Spleen (tissue), 11 donors: ENCODE measurements around the gene MEI4. TPM values are rescaled to one million over a fixed set of nuclear protein-coding genes. Genes with fewer than 3 reads are reported as not detected.

ENCODE experiments used
- DNase-seq: peaks from one replicate; pipeline ENCODE4 v3.0.0-alpha.2; 2020
- H3K27ac ChIP-seq, 8 donors: fragments of 200-600 bp; sonication (generic) in 7 of 8; 1 replicate in 4 of 8; 2 replicates in 4 of 8; pipeline versions ENCODE4 v1.5.0 to v1.8.0; 2016 to 2021; ENCODE audit warnings: inconsistent platforms in 4 of 8, mild to moderate bottlenecking in 4 of 8, moderate library complexity in 1 of 8
- H3K27me3 ChIP-seq, 7 donors: fragments of 200-600 bp; sonication (generic) in 6 of 7; replicated peaks in 1 of 7; 1 replicate in 4 of 7; 2 replicates in 3 of 7; pipeline versions ENCODE4 v1.5.0 to v1.8.0; 2016 to 2021; ENCODE audit warnings: inconsistent platforms in 3 of 7, mild to moderate bottlenecking in 1 of 7
- H3K36me3 ChIP-seq, 6 donors: fragments of 200-600 bp; sonication (generic) in 5 of 6; 1 replicate in 4 of 6; 2 replicates in 2 of 6; pipeline versions ENCODE4 v1.5.0 to v1.8.0; 2016 to 2021; ENCODE audit warnings: inconsistent platforms in 2 of 6
- H3K4me1 ChIP-seq, 6 donors: fragments of 200-600 bp; sonication (generic) in 5 of 6; 1 replicate in 3 of 6; 2 replicates in 3 of 6; pipeline versions ENCODE4 v1.5.0 to v1.8.0; 2016 to 2021; ENCODE audit warnings: inconsistent platforms in 3 of 6
- H3K4me3 ChIP-seq, 8 donors: fragments of 200-600 bp; sonication (generic) in 7 of 8; 1 replicate in 4 of 8; 2 replicates in 4 of 8; pipeline versions ENCODE4 v1.5.0 to v1.8.0; 2016 to 2021; ENCODE audit warnings: inconsistent platforms in 4 of 8, mild to moderate bottlenecking in 4 of 8, moderate library complexity in 2 of 8
- H3K9me3 ChIP-seq, 8 donors: fragments of 200-600 bp; sonication (generic) in 7 of 8; 1 replicate in 4 of 8; 2 replicates in 4 of 8; pipeline versions ENCODE4 v1.5.0 to v1.8.0; 2016 to 2021; ENCODE audit warnings: inconsistent platforms in 4 of 8
- POLR2A ChIP-seq, 3 donors: fragments of 450-650 bp; IDR thresholded peaks; one replicate each; pipeline ENCODE4 v1.5.1; 2017; ENCODE audit warnings: antibody characterized with exemption in 3 of 3, mild to moderate bottlenecking in 1 of 3
- POLR2AphosphoS5 ChIP-seq, 3 donors: sonication (generic); formaldehyde crosslinking; IDR thresholded peaks; one replicate each; pipeline ENCODE4 v1.5.1; 2017; ENCODE audit warnings: antibody characterized with exemption in 3 of 3
- WGBS, 5 donors: extraction: QIAGEN DNeasy Blood & Tissue Kit in 3 of 5; methylation state at CpG; one replicate each; pipeline versions ENCODE4 v1.1.5 to v1.1.7; 2013 to 2018; 5-methylcytosine and 5-hydroxymethylcytosine counted together
- intact Hi-C: fragments of 100-400 bp; cut with DNase I; formaldehyde crosslinking; loops from one replicate; pipeline ENCODE4 v1.15.0; 2023; ENCODE audit warnings: low total_unique reads
- polyA plus RNA-seq, 3 donors: library from polyadenylated mRNA; stranded (reverse); fragments of 200-250 nt; gene quantifications; one replicate each; pipeline ENCODE4 v1.2.1, GENCODE V29; 2013
- total RNA-seq, 7 donors: library from RNA; depleted of rRNA in 3 of 7; stranded (reverse); fragments of >200 nt in 3 of 7; fragmentation: NEBNext Ultra II Directional in 4 of 7; extraction: Animal tissue kit (Norgen Biotek cat#: 25700) in 4 of 7; gene quantifications; one replicate each; pipeline versions ENCODE4 v1.1.0 to v1.2.1, GENCODE V29; 2016 to 2021
- TF ChIP-seq, protein P1 (sequence below), 11 experiments: fragments of 200-600 bp in 7 of 11; fragments of 450-650 bp in 4 of 11; sonication (generic) in 4 of 11; IDR thresholded peaks in 8 of 11; conservative IDR thresholded peaks in 3 of 11; 1 replicate in 7 of 11; 2 replicates in 4 of 11; pipeline versions ENCODE4 v1.4.0 to v1.8.0; 2016 to 2021; ENCODE audit warnings: antibody characterized with exemption in 11 of 11, inconsistent platforms in 4 of 11, mild to moderate bottlenecking in 1 of 11
- donor health status: healthy with polysubstance abuse.
- donor health status: DM: no; HTN: no; CAD: no; lungs with moderate emphysema.
- donor health status: DM: no; HTN: no; CAD: no.
- donor health status: Bipolar disorder and iron deficiency.
- donor health status: healthy.
- donor health status: DM: no; HTN: no; CAD: no.
- donor health status: DM: yes; HTN: yes; CAD: no.

MEI4 gene
- total and polyA plus RNA-seq, 10 donors: 0.03 to 0.26 TPM; not detected in 8

DNA sequence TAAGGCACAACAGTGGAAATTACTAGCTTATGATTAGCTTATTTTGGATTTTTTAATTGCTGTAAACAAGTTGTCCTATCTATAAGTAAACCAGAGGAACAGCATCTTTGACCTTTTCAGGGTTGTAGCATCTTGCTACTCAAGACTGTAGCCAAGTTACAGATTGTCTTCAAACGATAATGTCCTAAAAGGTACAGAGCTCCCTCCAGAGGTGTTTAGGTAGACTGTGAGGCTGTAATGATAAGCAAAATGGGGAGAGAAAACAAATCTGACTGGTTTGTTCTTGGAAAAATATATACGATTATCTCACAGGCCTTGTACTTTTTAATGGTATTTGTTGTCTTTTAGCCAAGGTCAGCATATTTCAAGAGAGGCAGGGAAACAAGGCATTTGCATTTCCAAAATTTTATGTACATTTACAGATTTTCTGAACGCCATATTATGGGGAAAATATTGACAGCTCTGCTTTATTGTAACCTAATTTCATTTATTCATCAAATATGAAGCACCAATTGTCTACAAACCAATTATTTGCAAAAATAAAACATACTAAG lies 273.4 kb downstream of the MEI4 start:
- Histone ChIP-seq H3K4me1 (no peaks in the 10 kb centered on the region), H3K4me3 (no peak overlapping the region), H3K27me3 (no peaks in the 10 kb centered on the region), H3K9me3 (peaks cover 0 to 3% (median 0%) of the 10 kb centered on the region in 8 donors), H3K36me3 (no peaks in the 10 kb centered on the region), H3K27ac (no peak overlapping the region)
- intact Hi-C loops: no loop called here
- TF ChIP-seq POLR2AphosphoS5 (IDR thresholded peaks at IDR 0.05): no peak
- TF ChIP-seq, protein P1, sequence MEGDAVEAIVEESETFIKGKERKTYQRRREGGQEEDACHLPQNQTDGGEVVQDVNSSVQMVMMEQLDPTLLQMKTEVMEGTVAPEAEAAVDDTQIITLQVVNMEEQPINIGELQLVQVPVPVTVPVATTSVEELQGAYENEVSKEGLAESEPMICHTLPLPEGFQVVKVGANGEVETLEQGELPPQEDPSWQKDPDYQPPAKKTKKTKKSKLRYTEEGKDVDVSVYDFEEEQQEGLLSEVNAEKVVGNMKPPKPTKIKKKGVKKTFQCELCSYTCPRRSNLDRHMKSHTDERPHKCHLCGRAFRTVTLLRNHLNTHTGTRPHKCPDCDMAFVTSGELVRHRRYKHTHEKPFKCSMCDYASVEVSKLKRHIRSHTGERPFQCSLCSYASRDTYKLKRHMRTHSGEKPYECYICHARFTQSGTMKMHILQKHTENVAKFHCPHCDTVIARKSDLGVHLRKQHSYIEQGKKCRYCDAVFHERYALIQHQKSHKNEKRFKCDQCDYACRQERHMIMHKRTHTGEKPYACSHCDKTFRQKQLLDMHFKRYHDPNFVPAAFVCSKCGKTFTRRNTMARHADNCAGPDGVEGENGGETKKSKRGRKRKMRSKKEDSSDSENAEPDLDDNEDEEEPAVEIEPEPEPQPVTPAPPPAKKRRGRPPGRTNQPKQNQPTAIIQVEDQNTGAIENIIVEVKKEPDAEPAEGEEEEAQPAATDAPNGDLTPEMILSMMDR (IDR thresholded peaks at IDR 0.05 in 8 of 11, conservative IDR thresholded peaks at IDR 0.05 in 3 of 11): no peak
- TF ChIP-seq POLR2A (IDR thresholded peaks at IDR 0.05): no peak
- DNase-seq: no peak
- 52 to 67% (median 54%) methylated on average over 3 of the region's 3 CpGs for WGBS, 5 donors

DNA sequence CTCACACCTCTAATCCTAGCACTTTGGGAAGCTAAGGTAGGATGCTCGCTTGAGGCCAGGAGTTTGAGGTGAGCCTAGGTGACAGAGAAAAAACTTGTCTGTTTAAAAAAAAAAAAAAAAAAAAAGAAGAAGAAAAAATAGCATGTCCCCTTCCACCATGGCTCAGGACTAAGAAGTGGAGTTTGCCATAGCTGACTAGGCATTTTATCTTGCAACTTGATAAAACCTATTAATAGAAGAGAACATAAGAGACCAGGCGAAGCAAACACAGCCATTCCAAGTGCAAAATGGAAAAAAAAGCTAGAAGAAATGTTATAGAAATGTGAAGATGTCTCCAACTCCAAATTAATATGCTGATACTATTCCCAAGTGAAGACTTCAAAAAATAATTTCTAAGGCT lies 277.5 kb downstream of the MEI4 start:
- intact Hi-C loops: no loop called here
- Histone ChIP-seq H3K4me3 (no peak overlapping the region), H3K4me1 (no peaks in the 10 kb centered on the region), H3K27me3 (no peaks in the 10 kb centered on the region), H3K36me3 (no peaks in the 10 kb centered on the region), H3K27ac (no peak overlapping the region), H3K9me3 (peaks cover 0 to 2% (median 0%) of the 10 kb centered on the region in 8 donors)
- no peak for DNase-seq
- WGBS, 5 donors: 72 to 86% (median 84%) methylated on average over 2 of the region's 2 CpGs
- TF ChIP-seq POLR2A (IDR thresholded peaks at IDR 0.05) (no peak), POLR2AphosphoS5 (IDR thresholded peaks at IDR 0.05) (no peak)
- TF ChIP-seq, protein P1 (IDR thresholded peaks at IDR 0.05 in 8 of 11, conservative IDR thresholded peaks at IDR 0.05 in 3 of 11): no peak

DNA sequence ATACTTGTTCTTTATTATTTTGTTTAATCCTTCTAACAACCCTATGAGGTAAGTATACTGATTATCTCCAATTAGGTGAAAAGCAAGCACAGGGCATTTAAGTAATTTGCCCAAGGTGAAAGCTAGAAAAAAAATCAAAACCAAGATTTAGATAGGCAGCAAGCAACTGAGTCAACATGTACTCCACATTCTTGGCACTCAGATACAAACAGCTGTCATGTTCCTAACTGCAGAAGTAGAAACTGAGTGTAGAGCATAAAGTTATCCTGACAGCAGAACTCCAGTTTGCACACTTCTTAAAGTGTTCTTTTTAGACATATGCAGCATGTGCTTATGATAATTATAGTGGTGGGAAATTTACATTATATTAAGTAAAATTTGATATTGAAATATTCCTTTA lies 278.1 kb downstream of the MEI4 start:
- no peak overlapping the region for H3K27ac ChIP-seq
- no peaks in the 10 kb centered on the region for H3K27me3 ChIP-seq
- DNase-seq: no peak
- TF ChIP-seq, protein P1 (IDR thresholded peaks at IDR 0.05 in 8 of 11, conservative IDR thresholded peaks at IDR 0.05 in 3 of 11): no peak
- intact Hi-C loops: no loop called here
- H3K36me3 ChIP-seq: no peaks in the 10 kb centered on the region
- H3K9me3 ChIP-seq: peaks cover 0 to 2% (median 0%) of the 10 kb centered on the region in 8 donors
- no peak overlapping the region for H3K4me3 ChIP-seq
- H3K4me1 ChIP-seq: no peaks in the 10 kb centered on the region

DNA sequence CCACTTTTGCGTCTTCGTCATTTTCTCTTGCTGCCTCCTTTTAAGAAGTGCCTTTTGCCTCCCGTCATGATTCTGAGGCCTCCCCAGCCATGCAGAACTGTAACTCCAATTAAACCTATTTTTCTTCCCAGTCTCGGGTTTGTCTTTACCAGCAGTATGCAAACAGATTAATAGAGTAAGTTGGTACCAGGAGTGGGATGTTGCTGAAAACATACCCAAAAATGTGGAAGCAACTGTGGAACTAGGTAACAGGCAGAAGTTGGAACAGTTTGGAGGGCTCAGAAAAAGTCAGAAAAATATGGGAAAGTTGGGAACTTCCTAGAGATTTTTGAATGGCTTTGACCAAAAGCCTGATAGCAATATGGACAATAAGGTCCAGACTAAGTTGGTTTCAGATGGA lies 309.2 kb downstream of the MEI4 start:
- Histone ChIP-seq H3K4me3 (no peak overlapping the region), H3K4me1 (no peaks in the 10 kb centered on the region), H3K27me3 (no peaks in the 10 kb centered on the region), H3K9me3 (peaks cover 0 to 49% (median 33%) of the 10 kb centered on the region in 8 donors), H3K27ac (no peak overlapping the region), H3K36me3 (no peaks in the 10 kb centered on the region)
- intact Hi-C loops: no loop called here
- no peak for DNase-seq
- TF ChIP-seq POLR2A (IDR thresholded peaks at IDR 0.05): no peak
- TF ChIP-seq POLR2AphosphoS5 (IDR thresholded peaks at IDR 0.05): no peak
- TF ChIP-seq, protein P1 (IDR thresholded peaks at IDR 0.05 in 8 of 11, conservative IDR thresholded peaks at IDR 0.05 in 3 of 11): no peak
- 83 to 90% (median 87%) methylated on average over 4 of the region's 4 CpGs for WGBS, 5 donors
